Astrocyte of the spinal cord (primary cell): ENCODE results near the gene LRRC15.

Experiments
- DNase-seq: peaks from one replicate; pipeline ENCODE4 v3.0.0; 2011; ENCODE audit warnings: low read depth, low spot score
- H3K4me3 ChIP-seq: 2 replicates; pipeline ENCODE4 v1.5.1; 2011; ENCODE audit warnings: low read depth, mild to moderate bottlenecking, low read length, moderate library complexity
- CTCF ChIP-seq: IDR thresholded peaks from 2 replicates; pipeline ENCODE4 v1.5.1; 2012; ENCODE audit warnings: low read depth, mild to moderate bottlenecking, low read length, inconsistent platforms
- in situ Hi-C: cut with HindIII; loops from 2 replicates; pipeline ENCODE4 v1.10.0; 2017; ENCODE audit warnings: low sequenced_read_pairs

Gene LRRC15

GRCh38 chr3:194395778-194396538, 26.4 kb upstream of the LRRC15 start:
- H3K4me3 ChIP-seq = no peak overlapping the region
- in situ Hi-C loops = no loop called here
- DNase-seq = no peak
- TF ChIP-seq CTCF = no peak

- no peak for TF ChIP-seq CTCF
These were observed 25.7 kb upstream of the LRRC15 start for GRCh38 chr3:194395212-194395611.

GRCh38 chr3:194392576-194392975, 23.0 kb upstream of the LRRC15 start:
- H3K4me3 ChIP-seq = no peak overlapping the region
- in situ Hi-C loops = no loop called here
- TF ChIP-seq CTCF = no peak
- no peak for DNase-seq

More at GRCh38 chr3:194395212-194395611, 25.7 kb upstream of the LRRC15 start:
- in situ Hi-C loops = no loop called here
- no peak overlapping the region for H3K4me3 ChIP-seq
- no peak for DNase-seq

DNA sequence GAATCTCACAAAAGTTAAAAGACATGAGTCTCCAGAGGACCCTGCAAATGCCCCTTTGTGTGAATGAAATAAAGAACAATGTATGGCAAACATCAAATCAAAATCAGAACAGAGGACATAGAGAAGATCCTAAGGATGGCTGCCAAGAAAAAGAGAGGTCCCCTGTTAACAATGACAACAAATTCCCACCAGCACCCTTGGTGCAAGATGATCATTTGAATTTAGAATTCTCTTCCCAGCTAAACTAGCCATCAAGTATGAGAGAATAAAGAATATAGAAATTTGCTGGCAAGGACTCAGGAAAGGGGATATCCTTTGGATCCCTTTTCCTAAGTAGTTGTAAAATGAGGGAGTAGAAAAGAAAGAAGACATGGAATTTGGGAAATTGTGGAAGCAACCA, 21.3 kb upstream of the LRRC15 start:
- DNase-seq = no peak
- TF ChIP-seq CTCF = no peak
- in situ Hi-C loops = no loop called here
- H3K4me3 ChIP-seq = no peak overlapping the region

- no peak for DNase-seq
- in situ Hi-C loops = no loop called here
- TF ChIP-seq CTCF = no peak
- no peak overlapping the region for H3K4me3 ChIP-seq
These were observed 19.7 kb upstream of the LRRC15 start for GRCh38 chr3:194389269-194389668.

GRCh38 chr3:194387926-194388418, 18.4 kb upstream of the LRRC15 start:
- TF ChIP-seq CTCF = no peak
- in situ Hi-C loops = no loop called here

More at GRCh38 chr3:194387926-194388418, 18.4 kb upstream of the LRRC15 start:
- no peak overlapping the region for H3K4me3 ChIP-seq
- DNase-seq = no peak
